DMS53 treated with DMSO at 0.1 percent for 48 hours (cell line): ENCODE data around the gene TMEM272.
A peak's percentile ranks its signal among the peaks of the same experiment; 100 is the strongest.

Experiments used
- DNase-seq: peaks from one replicate; lab custom pipeline; 2025; ENCODE audit not compliant: unreplicated experiment; lab: John Stamatoyannopoulos, UW

TMEM272 gene

GRCh38 chr13:51807041-51807440 lies 37.9 kb downstream of the TMEM272 start:
- DNase-seq: no peak

DNA sequence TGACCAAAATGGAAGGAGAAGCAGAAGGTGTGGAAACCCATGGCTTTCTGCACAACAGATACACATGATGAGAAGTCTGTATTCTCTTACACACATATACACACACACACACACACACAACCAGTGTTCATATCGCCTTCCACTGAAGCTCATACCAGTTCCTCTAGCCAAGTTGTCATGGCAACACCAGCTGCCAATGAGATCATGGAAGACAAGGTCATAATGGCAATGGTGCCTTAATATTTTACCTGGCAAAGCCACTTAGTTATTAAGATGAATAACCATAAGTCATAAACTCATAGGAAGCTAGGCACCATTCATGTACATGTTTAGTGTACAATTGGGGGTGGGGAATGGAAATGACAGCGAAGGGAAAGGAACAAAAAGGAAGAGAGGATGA lies 38.4 kb downstream of the TMEM272 start:
- peak; percentile 31 for DNase-seq

- DNase-seq: no peak
Observed at GRCh38 chr13:51805925-51806324, 39.1 kb downstream of the TMEM272 start.

GRCh38 chr13:51805313-51805712 lies 39.7 kb downstream of the TMEM272 start:
- no peak for DNase-seq

- peak; percentile 35 for DNase-seq
Observed at GRCh38 chr13:51804295-51805172, 40.4 kb downstream of the TMEM272 start.

- peak; percentile 67 for DNase-seq
Observed at GRCh38 chr13:51803422-51804294, 41.3 kb downstream of the TMEM272 start, which contains the start of gene DHRS12. Gene DHRS12, minus strand, starts transcription at chr13:51804163. Its CDS starts 4,504 bp downstream, at chr13:51799659.

DNA sequence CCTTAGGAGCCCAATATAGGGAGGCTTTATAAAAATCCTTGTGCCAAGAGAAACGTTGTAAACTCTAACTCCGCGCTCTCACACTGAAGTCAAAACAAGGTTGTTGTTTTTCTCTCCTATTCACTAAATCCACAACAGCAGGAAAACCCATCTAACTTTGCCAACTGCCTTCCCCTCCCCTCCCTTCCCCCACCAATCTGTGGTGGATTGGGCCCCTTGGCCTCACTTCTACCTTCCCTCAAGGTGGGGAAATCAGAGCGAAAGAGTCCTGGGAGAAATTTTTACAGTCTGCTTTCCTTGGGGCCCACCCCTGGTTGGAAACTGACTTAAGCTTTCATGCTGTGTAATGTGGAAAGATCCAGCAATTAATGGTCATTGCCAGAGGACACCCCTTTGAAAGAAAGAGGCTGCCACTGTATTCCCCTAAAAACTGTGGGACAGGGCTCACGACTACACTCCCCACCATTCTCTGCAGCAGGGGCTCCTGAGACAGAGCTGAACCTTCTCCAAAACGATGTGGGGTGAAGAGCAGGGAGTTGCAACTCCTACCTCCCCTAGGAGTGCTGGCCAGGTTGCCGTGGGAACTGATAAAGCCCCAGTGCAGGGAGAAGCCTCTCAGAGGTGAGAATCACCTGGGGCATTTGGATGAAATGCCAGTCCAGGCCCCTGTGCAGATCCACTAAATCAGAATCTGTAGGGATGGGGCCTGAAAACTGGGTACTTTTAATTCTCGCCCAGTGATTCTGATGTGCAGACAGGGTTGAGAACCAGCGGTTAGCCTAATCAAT lies 42.2 kb downstream of the TMEM272 start:
- DNase-seq: no peak

- DNase-seq: peak; percentile 71
Observed at GRCh38 chr13:51801631-51802099, 43.3 kb downstream of the TMEM272 start.

DNA sequence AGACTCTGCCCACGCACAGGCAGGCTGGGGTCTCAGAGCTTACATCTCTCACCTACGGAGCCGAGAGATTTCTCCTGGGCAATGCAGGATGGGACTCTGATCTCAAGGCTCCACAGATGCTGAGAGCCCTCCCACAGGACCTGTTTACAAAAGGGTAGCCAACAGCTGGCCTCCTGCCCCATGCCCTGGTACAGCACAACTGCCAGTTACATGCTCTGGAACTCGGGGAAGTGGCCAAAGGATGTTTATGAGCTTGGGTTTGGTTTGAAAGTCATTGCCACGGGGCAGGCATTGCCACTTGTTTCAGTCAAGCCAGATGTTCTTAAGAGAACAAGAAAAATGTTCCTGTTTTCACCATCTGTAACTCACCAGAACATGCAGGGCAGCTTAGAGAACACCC lies 44.5 kb downstream of the TMEM272 start:
- DNase-seq: no peak

DNA sequence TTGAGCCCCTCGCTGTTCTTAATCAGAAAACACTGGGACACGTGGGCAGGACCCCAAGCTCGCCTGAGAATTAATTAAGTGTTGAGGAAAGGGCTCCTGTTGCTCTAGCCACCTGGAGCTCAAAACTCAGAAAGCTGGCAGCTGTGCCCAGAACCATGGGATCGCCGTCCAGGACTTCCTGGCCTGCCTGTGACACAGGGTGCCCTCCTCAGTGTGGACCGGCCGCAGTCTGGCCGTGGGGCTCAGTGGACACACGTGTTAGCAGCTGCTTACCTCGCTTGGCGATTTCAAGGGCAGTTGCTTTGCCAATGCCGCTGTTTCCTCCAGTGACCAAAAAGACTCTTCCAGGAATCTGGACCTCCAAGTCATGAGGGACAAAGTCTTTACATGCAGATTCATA lies 45.7 kb downstream of the TMEM272 start:
- DNase-seq: no peak

DNA sequence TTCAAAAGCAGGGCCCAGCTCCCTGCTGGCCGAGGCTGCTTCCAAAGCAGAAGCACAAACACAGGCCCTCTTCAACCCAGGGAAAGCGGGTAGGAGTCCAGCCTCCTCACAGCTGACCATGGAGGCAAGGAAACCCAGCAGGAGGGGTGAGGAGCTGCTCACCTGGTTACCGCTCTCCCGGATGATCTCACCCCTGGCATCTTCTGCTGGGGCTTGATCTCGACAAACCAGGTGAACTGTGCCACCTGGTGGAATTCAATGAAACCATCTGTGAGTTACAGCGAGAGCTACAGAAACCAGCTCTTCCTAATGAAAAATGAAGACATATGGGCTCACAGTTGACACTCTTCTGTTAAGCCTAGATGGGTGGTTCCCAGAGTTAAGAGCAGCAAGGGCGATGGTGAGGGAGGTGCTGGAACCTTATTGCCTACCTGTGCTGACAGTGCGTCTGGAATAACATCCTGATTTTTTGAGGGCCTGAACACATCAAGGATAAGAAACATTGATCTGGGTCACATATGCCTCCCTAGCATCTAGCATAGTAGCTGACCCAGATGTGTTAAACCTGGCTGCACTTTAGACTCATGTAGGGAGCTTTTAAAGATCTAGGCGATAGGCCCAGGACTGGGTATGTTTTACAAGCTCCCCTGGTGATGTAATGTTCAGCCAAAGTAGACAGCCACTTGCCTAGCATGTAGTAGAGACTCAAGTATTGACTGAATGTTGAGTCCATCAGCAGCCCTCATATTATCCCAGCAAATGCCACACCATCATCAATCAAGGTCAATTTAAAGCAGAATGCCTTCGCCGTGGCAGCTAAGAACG lies 47.1 kb downstream of the TMEM272 start:
- peak; percentile 94 for DNase-seq

GRCh38 chr13:51796546-51796945 lies 48.4 kb downstream of the TMEM272 start:
- no peak for DNase-seq

- no peak for DNase-seq
Observed at GRCh38 chr13:51795419-51795818, 49.6 kb downstream of the TMEM272 start.

- peak; percentile 63 for DNase-seq
Observed at GRCh38 chr13:51794964-51795363, 50.0 kb downstream of the TMEM272 start.

DNA sequence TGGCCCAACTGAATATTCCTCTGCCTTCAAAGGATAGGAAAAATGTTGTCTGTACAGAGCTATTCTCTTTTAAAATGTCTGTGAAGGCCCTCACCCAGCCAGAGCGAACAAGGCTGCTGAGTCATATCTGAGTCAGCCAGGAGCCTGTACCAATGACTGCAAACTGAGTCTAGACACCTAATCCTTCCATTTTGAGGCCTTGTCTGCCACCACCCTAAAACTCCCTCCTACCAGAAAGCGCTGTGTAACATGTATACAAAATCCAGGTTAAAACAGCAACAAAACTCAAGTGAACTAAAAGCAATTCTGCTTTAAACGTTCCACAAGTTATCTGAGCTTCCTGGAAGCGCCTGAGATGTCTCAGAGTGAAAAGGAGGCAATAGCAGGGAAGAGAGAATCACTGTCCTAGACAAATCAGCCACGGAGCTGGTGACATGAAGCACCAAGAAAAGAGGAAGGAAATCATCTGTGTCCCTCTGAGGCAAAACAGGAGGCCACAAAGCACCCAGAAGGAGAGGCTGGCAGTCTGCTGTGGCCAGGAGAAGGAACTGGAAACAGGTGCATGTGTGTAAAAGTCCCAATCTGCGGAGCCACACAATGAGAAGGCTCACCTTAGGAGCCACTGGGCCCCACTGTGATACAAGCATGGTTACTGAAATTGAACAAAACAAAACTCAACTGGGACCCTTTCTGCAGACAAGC lies 51.3 kb downstream of the TMEM272 start:
- peak; percentile 57 for DNase-seq

- no peak for DNase-seq
Observed at GRCh38 chr13:51786425-51787265, 58.3 kb downstream of the TMEM272 start.

DNA sequence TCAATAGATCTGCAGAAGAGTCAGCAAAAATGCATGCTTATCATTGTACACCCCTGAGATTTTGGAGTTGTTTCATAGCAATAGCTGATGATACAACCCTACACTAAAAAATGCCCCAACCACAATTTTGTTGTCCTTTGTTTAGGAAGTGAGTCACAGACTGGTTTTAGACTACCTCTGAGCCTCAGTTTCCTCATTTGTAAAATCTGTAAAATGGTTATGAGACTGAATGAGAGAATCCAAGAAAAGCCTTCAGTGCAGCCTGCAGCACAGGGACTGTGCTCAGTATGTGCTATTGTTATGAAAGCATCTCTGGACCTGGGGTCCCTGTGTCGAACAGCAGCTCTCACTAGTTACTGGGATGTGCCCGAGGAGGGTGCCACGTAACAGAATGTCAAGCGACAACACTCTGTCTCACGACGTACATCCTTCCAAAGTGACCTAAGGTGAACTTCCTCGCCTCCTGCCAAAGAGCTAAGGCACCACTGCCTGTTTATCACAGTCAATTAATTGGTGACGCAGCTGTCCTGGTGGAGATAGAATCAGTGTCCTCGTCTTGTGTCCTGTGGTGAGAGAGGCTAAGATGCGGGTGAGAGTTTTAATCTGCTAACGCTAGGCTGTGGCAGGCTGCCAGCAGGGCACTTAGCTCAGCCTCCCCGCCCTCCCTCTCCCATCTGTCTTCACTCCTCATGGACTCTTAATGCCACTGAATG lies 59.1 kb downstream of the TMEM272 start:
- peak; percentile 9 for DNase-seq

DNA sequence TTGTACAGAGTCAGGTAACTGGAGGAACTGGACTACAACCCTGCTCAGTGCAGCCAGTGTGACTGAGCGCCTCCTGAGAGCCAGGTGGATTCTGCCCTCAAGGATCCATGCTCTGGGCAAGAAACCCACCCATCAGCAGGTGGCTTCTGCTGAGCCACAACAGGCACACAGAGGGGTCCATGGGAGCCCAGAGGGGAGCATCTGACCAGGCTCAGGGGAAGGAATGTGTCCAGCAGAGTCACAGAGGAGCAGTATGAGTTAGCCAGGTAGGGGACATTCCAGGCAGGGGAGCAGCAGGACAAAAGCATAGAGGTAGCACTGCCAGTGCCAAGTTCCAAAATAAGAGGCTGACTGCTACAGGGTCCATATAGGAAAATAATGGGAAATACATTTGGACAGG lies 60.9 kb downstream of the TMEM272 start:
- DNase-seq: no peak
